Measurements from ENCODE around the gene LRRC25. TPM values are rescaled to one million over a fixed set of nuclear protein-coding genes. Genes with fewer than 3 reads are reported as not detected.

Gene LRRC25
- total RNA-seq, 1 experiment from 2014 or later = not detected

- Histone ChIP-seq H3K79me2 (ENCODE audit: low read length) (no peaks in the 10 kb centered on the region), H3K36me3 (ENCODE audit: low read depth, low read length) (no peaks in the 10 kb centered on the region), H3K4me1 (ENCODE audit: insufficient read depth, low read length) (no peaks in the 10 kb centered on the region), H2AFZ (ENCODE audit: low read length) (no peak overlapping the region), H3K9me3 (ENCODE audit: low read length) (no peaks in the 10 kb centered on the region), H3K27me3 (ENCODE audit: low read length) (no peaks in the 10 kb centered on the region), H3K9ac (ENCODE audit: low read length) (no peak overlapping the region), H3K4me2 (ENCODE audit: low read length) (no peak overlapping the region), H3K9me2 (replicated peaks; ENCODE audit: low read length) (no peaks in the 10 kb centered on the region), H3F3A (ENCODE audit: low read length, unreplicated experiment) (no peaks in the 10 kb centered on the region), H4K20me1 (ENCODE audit: low read length) (no peaks in the 10 kb centered on the region), H3K4me3 (ENCODE audit: low read length) (no peak overlapping the region), H3K27ac (ENCODE audit: low read length) (no peak overlapping the region)
- DNase-seq = no peak
- intact Hi-C loops (cut with micrococcal nuclease) = no loop called here
- TF ChIP-seq CTCF (conservative IDR thresholded peaks at IDR 0.05; ENCODE audit: low read depth, low read length) (no peak), EZH2phosphoT487 (IDR thresholded peaks at IDR 0.05; ENCODE audit: borderline replicate concordance, low read length) (no peak), EZH2 (IDR thresholded peaks at IDR 0.05; ENCODE audit: low read length, unreplicated experiment) (no peak)
- POLR2A ChIA-PET (ENCODE audit: unreplicated experiment) = interaction anchor here (0.7 kb wide), 1 partner anchor 111 kb away, joined by 6 read pairs; the partner anchor contains the start of gene JUND
- ATAC-seq = no peak
- BruUV-seq (replicated peaks) = no TSS peak
- CTCF ChIA-PET = interaction anchor here (1.0 kb wide), 1 partner anchor 113 kb away, joined by 3 read pairs; no protein-coding TSS in a partner anchor
These were observed 5.0 kb downstream of the LRRC25 start for GRCh38 chr19:18392417-18392816.

GRCh38 chr19:18391509-18392075, 5.8 kb downstream of the LRRC25 start:
- H3K9me3 ChIP-seq (ENCODE audit: low read length) = no peaks in the 10 kb centered on the region
- no peak overlapping the region for H3K4me2 ChIP-seq (ENCODE audit: low read length)
- H3K4me3 ChIP-seq (ENCODE audit: low read length) = no peak overlapping the region
- DNase-seq (no peak), ATAC-seq (no peak)
- intact Hi-C loops (cut with micrococcal nuclease) = no loop called here
- H3K36me3 ChIP-seq (ENCODE audit: low read depth, low read length) = no peaks in the 10 kb centered on the region
- no peaks in the 10 kb centered on the region for H3K79me2 ChIP-seq (ENCODE audit: low read length)
- H3K9me2 ChIP-seq (replicated peaks; ENCODE audit: low read length) = no peaks in the 10 kb centered on the region
- H3K27ac ChIP-seq (ENCODE audit: low read length) = no peak overlapping the region
- H3K27me3 ChIP-seq (ENCODE audit: low read length) = no peaks in the 10 kb centered on the region
- no peak overlapping the region for H2AFZ ChIP-seq (ENCODE audit: low read length)
- BruUV-seq (replicated peaks) = no TSS peak
- TF ChIP-seq EZH2 (IDR thresholded peaks at IDR 0.05; ENCODE audit: low read length, unreplicated experiment) = no peak
- no peak for TF ChIP-seq EZH2phosphoT487 (IDR thresholded peaks at IDR 0.05; ENCODE audit: borderline replicate concordance, low read length)
- no peak for TF ChIP-seq CTCF (conservative IDR thresholded peaks at IDR 0.05; ENCODE audit: low read depth, low read length)
- no peaks in the 10 kb centered on the region for H3K4me1 ChIP-seq (ENCODE audit: insufficient read depth, low read length)
- no peak overlapping the region for H3K9ac ChIP-seq (ENCODE audit: low read length)
- ChIA-PET POLR2A (ENCODE audit: unreplicated experiment) (no interaction called here), CTCF (interaction anchor here (0.6 kb wide), 1 partner anchor 45 kb away, joined by 3 read pairs; no protein-coding TSS in a partner anchor)
- H4K20me1 ChIP-seq (ENCODE audit: low read length) = no peaks in the 10 kb centered on the region
- H3F3A ChIP-seq (ENCODE audit: low read length, unreplicated experiment) = no peaks in the 10 kb centered on the region
